Psoas muscle (tissue), 8 donors: Measurements from ENCODE around the gene VAV2. TPM values are rescaled to one million over a fixed set of nuclear protein-coding genes. Genes with fewer than 3 reads are reported as not detected.

Experiments
- ATAC-seq, 4 donors: fragments of 200-7000 bp; cut with Tn5 transposase; one replicate each; pipeline ENCODE4 v1.9.1; 2020; ENCODE audit warnings: moderate library complexity in 3 of 4, mild to moderate bottlenecking in 2 of 4
- DNase-seq, 2 donors: peaks; one replicate each; pipeline ENCODE4 v3.0.0-alpha.2; 2020
- H3K27ac ChIP-seq: fragments of 200-600 bp; one replicate; pipeline ENCODE4 v1.8.0; 2022
- H3K27me3 ChIP-seq, 3 donors: fragments of 200-600 bp in 1 of 3; one replicate each; pipeline versions ENCODE4 v1.6.1 to v1.8.0; 2013 to 2022; ENCODE audit warnings: low read length in 2 of 3, mild to moderate bottlenecking in 2 of 3, moderate library complexity in 1 of 3; ENCODE audit not compliant: insufficient read depth in 3 of 3
- H3K36me3 ChIP-seq, 2 donors: fragments of 200-600 bp in 1 of 2; one replicate each; pipeline versions ENCODE4 v1.6.1 to v1.8.0; 2013 to 2022; ENCODE audit warnings: low read depth in 1 of 2, mild to moderate bottlenecking in 1 of 2, moderate library complexity in 1 of 2; ENCODE audit not compliant: insufficient read depth in 1 of 2
- H3K4me1 ChIP-seq: fragments of 200-600 bp; one replicate; pipeline ENCODE4 v1.8.0; 2022
- H3K4me3 ChIP-seq: fragments of 200-600 bp; one replicate; pipeline ENCODE4 v1.8.0; 2022; ENCODE audit warnings: mild to moderate bottlenecking
- H3K9me3 ChIP-seq: fragments of 200-600 bp; one replicate; pipeline ENCODE4 v1.8.0; 2022
- WGBS, 3 donors: extraction: QIAGEN DNeasy Blood & Tissue Kit; methylation state at CpG; one replicate each; pipeline versions ENCODE4 v1.1.6 to v1.1.7; 2013; 5-methylcytosine and 5-hydroxymethylcytosine counted together
- intact Hi-C, 2 donors: fragments of 100-400 bp; cut with DNase I; formaldehyde crosslinking; loops; one replicate each; pipeline versions ENCODE4 v1.11.0 to v1.14.2; 2022
- polyA plus RNA-seq, 3 donors: library from polyadenylated mRNA; stranded (reverse); fragments of 200-250 nt; gene quantifications; one replicate each; pipeline ENCODE4 v1.2.3, GENCODE V29; 2013
- total RNA-seq, 4 donors: library from RNA; stranded (reverse); fragmentation: NEBNext Ultra II Directional in 2 of 4; extraction: Animal tissue kit (Norgen Biotek cat#: 25700) in 2 of 4; gene quantifications; one replicate each; pipeline versions ENCODE4 v1.2.1 to v1.2.4, GENCODE V29; 2021 to 2023
- TF ChIP-seq, protein P1 (sequence below): fragments of 200-600 bp; IDR thresholded peaks from one replicate; pipeline ENCODE4 v1.8.0; 2022; ENCODE audit warnings: antibody characterized with exemption
- donor health status: healthy with polysubstance abuse.
- donor health status: DM: no; HTN: no; CAD: no; lungs with moderate emphysema.
- donor health status: Bipolar disorder and iron deficiency.
- donor health status: healthy.
- donor health status: DM: yes; HTN: yes; CAD: no.
- donor health status: DM: no; HTN: no; CAD: no.
- donor health status: DM: no; HTN: no; CAD: no.
- donor health status: DM: yes; HTN: yes; CAD: no.

VAV2 gene
- total and polyA plus RNA-seq, 7 donors, result 0.70 to 2.9 (median 1.4) TPM

GRCh38 chr9:133854765-133855164 lies 137.4 kb downstream of the VAV2 start:
- Histone ChIP-seq H3K4me3 (no peak overlapping the region), H3K4me1 (no peaks in the 10 kb centered on the region), H3K36me3 (no peaks in the 10 kb centered on the region), H3K27me3 (peaks cover 0 to 7% (median 4%) of the 10 kb centered on the region in 3 donors), H3K27ac (no peak overlapping the region), H3K9me3 (no peaks in the 10 kb centered on the region)
- TF ChIP-seq, protein P1, sequence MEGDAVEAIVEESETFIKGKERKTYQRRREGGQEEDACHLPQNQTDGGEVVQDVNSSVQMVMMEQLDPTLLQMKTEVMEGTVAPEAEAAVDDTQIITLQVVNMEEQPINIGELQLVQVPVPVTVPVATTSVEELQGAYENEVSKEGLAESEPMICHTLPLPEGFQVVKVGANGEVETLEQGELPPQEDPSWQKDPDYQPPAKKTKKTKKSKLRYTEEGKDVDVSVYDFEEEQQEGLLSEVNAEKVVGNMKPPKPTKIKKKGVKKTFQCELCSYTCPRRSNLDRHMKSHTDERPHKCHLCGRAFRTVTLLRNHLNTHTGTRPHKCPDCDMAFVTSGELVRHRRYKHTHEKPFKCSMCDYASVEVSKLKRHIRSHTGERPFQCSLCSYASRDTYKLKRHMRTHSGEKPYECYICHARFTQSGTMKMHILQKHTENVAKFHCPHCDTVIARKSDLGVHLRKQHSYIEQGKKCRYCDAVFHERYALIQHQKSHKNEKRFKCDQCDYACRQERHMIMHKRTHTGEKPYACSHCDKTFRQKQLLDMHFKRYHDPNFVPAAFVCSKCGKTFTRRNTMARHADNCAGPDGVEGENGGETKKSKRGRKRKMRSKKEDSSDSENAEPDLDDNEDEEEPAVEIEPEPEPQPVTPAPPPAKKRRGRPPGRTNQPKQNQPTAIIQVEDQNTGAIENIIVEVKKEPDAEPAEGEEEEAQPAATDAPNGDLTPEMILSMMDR, result no peak
- DNase-seq (no peak), ATAC-seq (no peak)
- intact Hi-C loops, result no loop called here
- 81 to 92% (median 90%) methylated on average over 4 of the region's 4 CpGs for WGBS, 3 donors

DNA sequence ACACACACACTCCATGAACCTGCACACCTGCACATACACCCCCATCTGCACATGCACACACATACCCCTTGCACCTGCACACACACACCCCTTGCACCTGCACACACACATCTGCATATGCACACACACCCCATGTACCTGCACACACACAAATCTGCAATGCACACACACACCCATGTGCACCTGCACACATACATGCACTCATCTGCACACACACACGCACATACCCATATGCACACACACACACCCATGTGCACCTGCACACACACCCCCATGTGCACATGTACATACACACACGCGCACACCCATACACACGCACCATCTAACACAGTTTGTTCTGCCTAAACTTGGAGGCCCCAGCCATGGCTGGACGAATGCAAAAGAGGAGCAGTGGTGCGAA lies 138.1 kb downstream of the VAV2 start:
- H3K4me1 ChIP-seq, result no peaks in the 10 kb centered on the region
- TF ChIP-seq, protein P1, result no peak
- ATAC-seq (no peak), DNase-seq (no peak)
- H3K36me3 ChIP-seq, result no peaks in the 10 kb centered on the region
- H3K27ac ChIP-seq, result no peak overlapping the region
- H3K9me3 ChIP-seq, result no peaks in the 10 kb centered on the region
- 77 to 92% (median 83%) methylated on average over 6 of the region's 6 CpGs for WGBS, 3 donors
- peaks cover 0 to 7% (median 4%) of the 10 kb centered on the region in 3 donors for H3K27me3 ChIP-seq
- no peak overlapping the region for H3K4me3 ChIP-seq
- intact Hi-C loops, result no loop called here

DNA sequence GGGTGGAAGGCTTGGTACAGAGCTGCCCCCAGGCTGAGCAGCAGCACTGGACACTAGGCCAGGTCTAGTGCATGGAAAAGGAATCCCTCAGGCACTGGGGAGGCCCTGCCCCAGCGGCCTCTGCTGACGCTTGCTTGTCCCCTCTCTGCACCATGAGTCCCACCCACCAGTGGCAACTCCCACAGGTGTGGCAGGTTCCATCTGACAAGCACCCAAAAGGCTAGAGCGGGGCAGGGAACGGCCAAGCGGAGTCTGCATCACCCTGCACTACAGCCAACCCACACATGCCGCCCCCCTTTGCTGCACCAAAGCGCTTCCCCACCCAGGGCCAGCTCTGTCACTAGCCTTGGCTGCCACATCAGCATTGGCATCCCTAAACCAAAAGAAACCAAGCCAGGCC lies 138.8 kb downstream of the VAV2 start:
- Histone ChIP-seq H3K9me3 (no peaks in the 10 kb centered on the region), H3K27me3 (peaks cover 0 to 7% (median 4%) of the 10 kb centered on the region in 3 donors), H3K36me3 (no peaks in the 10 kb centered on the region), H3K27ac (no peak overlapping the region), H3K4me1 (no peaks in the 10 kb centered on the region), H3K4me3 (no peak overlapping the region)
- intact Hi-C loops, result no loop called here
- WGBS, 3 donors, result 61 to 85% (median 64%) methylated on average over 6 to 7 of the region's 7 CpGs
- no peak for ATAC-seq
- TF ChIP-seq, protein P1, result no peak
- DNase-seq, result no peak

DNA sequence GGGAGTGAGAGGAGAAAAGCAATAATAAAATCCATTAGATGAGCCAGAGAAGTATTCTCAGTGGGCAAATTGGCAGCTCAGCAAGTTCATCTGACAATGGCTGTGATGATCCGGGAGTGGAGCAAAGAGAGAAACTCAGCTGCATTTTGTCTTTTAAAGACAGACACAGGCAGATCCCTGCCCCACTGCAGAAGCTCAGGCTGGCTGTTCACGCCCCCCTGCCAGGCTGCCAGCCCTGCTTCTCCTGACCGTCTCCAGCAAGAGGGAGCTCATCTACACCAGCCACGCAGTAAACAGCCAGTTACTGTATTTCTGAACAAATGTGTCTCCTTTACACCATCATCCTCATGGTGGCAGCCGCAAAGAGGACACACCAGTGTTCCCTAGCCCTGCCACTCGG lies 139.7 kb downstream of the VAV2 start:
- H3K27ac ChIP-seq, result no peak overlapping the region
- peaks cover 0 to 7% (median 4%) of the 10 kb centered on the region in 3 donors for H3K27me3 ChIP-seq
- H3K4me3 ChIP-seq, result no peak overlapping the region
- H3K36me3 ChIP-seq, result no peaks in the 10 kb centered on the region
- 55 to 73% (median 63%) methylated on average over 6 of the region's 6 CpGs for WGBS, 3 donors
- ATAC-seq (no peak), DNase-seq (no peak)
- TF ChIP-seq, protein P1, result no peak
- no peaks in the 10 kb centered on the region for H3K9me3 ChIP-seq
- H3K4me1 ChIP-seq, result no peaks in the 10 kb centered on the region
- intact Hi-C loops, result no loop called here

DNA sequence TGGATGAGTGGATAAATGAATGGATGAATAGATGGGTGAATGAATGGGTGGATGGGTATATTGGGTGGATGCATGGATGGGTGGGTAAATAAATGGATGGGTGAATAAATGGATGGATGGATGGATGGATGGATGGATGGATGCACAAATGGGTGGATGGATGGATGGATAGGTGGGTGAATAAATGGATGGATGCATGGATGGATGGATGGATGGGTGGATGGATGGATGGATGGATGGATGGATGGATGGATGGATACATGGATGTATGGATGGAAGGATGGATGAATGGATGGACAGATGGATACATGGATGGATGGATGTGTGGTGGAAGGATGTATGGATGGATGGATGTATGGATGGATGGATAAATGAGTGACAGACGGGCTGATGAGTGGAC lies 140.4 kb downstream of the VAV2 start:
- H3K27ac ChIP-seq, result no peak overlapping the region
- DNase-seq (no peak), ATAC-seq (no peak)
- no peaks in the 10 kb centered on the region for H3K36me3 ChIP-seq
- intact Hi-C loops, result no loop called here
- 91 to 100% (median 100%) methylated on average over 1 of the region's 1 CpG for WGBS, 3 donors
- no peaks in the 10 kb centered on the region for H3K4me1 ChIP-seq
- peaks cover 0 to 11% (median 2%) of the 10 kb centered on the region in 3 donors for H3K27me3 ChIP-seq
- H3K4me3 ChIP-seq, result no peak overlapping the region
- no peaks in the 10 kb centered on the region for H3K9me3 ChIP-seq
- TF ChIP-seq, protein P1, result no peak
